ENCODE results near the gene RERE.

The RERE gene

DNA sequence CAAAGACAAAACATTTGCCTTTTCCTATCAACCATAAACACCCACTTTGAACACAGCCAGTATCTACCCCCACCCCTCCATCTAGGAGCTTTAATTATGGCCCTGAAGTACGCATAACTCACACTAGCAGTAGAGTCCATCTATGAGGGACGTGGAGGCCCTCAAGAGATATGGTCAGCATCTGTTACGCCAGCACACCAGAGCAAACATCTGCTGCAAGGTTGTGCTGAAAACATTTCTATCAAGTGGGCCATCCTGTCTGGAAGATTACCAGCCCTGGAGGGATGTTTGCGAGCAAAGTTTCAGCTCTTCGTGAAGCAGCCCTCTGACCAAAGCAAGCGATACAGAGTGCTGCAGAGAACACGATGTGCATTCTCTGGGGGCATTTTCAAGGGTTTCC is 424.9 kb downstream of the RERE start:
- DNase-seq (ENCODE audit: low read depth): no peak
- H3K4me3 ChIP-seq (ENCODE audit: low read depth, low read length): no peak overlapping the region
- no peak for TF ChIP-seq CTCF (IDR thresholded peaks at IDR 0.05; ENCODE audit: control insufficient read depth, extremely low read depth, insufficient read depth)

GRCh38 chr1:8390707-8391106 is 426.7 kb downstream of the RERE start:
- no peak for DNase-seq (ENCODE audit: low read depth)
- no peak for TF ChIP-seq CTCF (IDR thresholded peaks at IDR 0.05; ENCODE audit: control insufficient read depth, extremely low read depth, insufficient read depth)
- no peak overlapping the region for H3K4me3 ChIP-seq (ENCODE audit: low read depth, low read length)

DNA sequence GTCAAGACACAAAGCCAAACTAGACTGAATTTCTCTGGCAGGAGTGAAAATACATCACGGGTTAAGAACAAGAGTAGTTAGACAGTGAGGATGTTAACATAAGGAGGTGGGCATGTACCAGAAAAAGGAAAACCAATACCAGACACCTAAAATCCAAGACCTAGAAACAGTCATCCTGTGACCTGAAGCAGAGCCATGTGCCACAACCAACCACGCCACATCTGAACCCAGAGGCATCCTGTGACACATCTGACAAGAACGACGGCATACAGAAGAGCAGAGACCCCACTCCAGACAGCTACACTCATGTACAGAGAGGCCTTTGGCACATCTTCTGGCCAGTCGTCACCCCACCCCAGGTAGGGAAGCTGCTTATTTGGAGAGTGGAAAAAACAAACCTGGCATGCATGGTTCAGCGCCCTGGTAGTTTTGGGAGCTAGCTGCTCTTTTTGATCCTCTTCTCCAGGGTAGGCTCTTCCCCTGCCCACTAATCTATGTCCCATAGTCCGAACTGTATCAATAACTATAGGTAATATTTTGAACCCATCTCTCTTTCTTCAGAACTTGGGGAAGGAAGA is 427.4 kb downstream of the RERE start:
- no peak for TF ChIP-seq CTCF (IDR thresholded peaks at IDR 0.05; ENCODE audit: control insufficient read depth, extremely low read depth, insufficient read depth)
- H3K4me3 ChIP-seq (ENCODE audit: low read depth, low read length): no peak overlapping the region
- no peak for DNase-seq (ENCODE audit: low read depth)

GRCh38 chr1:8388732-8389562 is 428.5 kb downstream of the RERE start:
- H3K4me3 ChIP-seq (ENCODE audit: low read depth, low read length): no peak overlapping the region
- no peak for DNase-seq (ENCODE audit: low read depth)

DNA sequence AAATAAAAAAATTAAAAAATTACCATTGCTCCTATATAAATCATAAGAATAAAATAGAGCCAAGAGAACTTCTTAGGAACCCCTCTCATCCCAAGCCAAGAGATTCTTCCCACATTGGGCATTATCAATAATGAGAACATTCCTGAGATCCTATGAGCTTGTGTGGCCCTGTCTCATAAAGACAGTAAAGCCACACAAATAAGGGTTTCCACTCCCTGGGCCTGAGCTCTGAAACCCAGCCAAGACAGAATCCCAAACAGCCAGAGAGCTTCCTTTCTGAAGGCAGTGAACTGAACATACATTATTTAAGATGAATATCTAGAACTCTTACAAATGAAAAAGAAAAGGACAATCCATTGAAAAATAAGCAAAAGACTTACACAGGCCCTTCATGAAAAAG is 431.2 kb downstream of the RERE start:
- TF ChIP-seq CTCF (IDR thresholded peaks at IDR 0.05; ENCODE audit: control insufficient read depth, extremely low read depth, insufficient read depth): no peak
- DNase-seq (ENCODE audit: low read depth): no peak
- H3K4me3 ChIP-seq (ENCODE audit: low read depth, low read length): no peak overlapping the region

More at GRCh38 chr1:8388732-8389562, 428.5 kb downstream of the RERE start:
- no peak for TF ChIP-seq CTCF (IDR thresholded peaks at IDR 0.05; ENCODE audit: control insufficient read depth, extremely low read depth, insufficient read depth)

- TF ChIP-seq CTCF (IDR thresholded peaks at IDR 0.05; ENCODE audit: control insufficient read depth, extremely low read depth, insufficient read depth): no peak
- DNase-seq (ENCODE audit: low read depth): no peak
- H3K4me3 ChIP-seq (ENCODE audit: low read depth, low read length): no peak overlapping the region
Observed at GRCh38 chr1:8384577-8384976, 432.9 kb downstream of the RERE start.
